WTC11 (cell line): ENCODE data around the gene TGIF1. TPM values are rescaled to one million over a fixed set of nuclear protein-coding genes. Genes with fewer than 3 reads are reported as not detected.
A peak's percentile ranks its signal among the peaks of the same experiment; 100 is the strongest.

ENCODE experiments used
- ATAC-seq: fragments of 200-7000 bp; cut with Tn5 transposase; 2 replicates; pipeline ENCODE4 v1.10.0; 2021; ENCODE audit warnings: mild to moderate bottlenecking, moderate library complexity
- CTCF ChIA-PET: fragments of 300-600 bp; sonication (Branson Sonifier 250); formaldehyde crosslinking; loops from one replicate; lab custom pipeline; 2021; ENCODE audit warnings: antibody characterized with exemption; lab: Charles Lee
- POLR2A ChIA-PET: fragments of 350-600 bp; sonication (Branson Sonifier 250); formaldehyde crosslinking; loops from one replicate; lab custom pipeline; 2021; ENCODE audit warnings: antibody characterized with exemption; lab: Charles Lee
- DNase-seq: peaks from one replicate; pipeline ENCODE4 v3.0.0; 2021; ENCODE audit warnings: low spot score
- H3K27ac Mint-ChIP-seq: 2 replicates; pipeline ENCODE4 v1.8.0; 2021; ENCODE audit warnings: mixed read lengths
- H3K27me3 Mint-ChIP-seq: 2 replicates; pipeline ENCODE4 v1.8.0; 2021; ENCODE audit warnings: low read depth, mild to moderate bottlenecking, moderate library complexity, mixed read lengths
- H3K36me3 Mint-ChIP-seq: 2 replicates; pipeline ENCODE4 v1.8.0; 2021; ENCODE audit warnings: mixed read lengths
- H3K4me1 Mint-ChIP-seq: 2 replicates; pipeline ENCODE4 v1.8.0; 2022; ENCODE audit warnings: mixed read lengths
- H3K4me3 Mint-ChIP-seq: 2 replicates; pipeline ENCODE4 v1.8.0; 2021; ENCODE audit warnings: mild to moderate bottlenecking, moderate library complexity, mixed read lengths
- H3K9me3 Mint-ChIP-seq: 2 replicates; pipeline ENCODE4 v1.8.0; 2021; ENCODE audit warnings: mixed read lengths
- ATF3 ChIP-seq: sonication (generic); formaldehyde crosslinking; conservative IDR thresholded peaks from 2 replicates; pipeline ENCODE4 v1.8.1; 2022; ENCODE audit warnings: mild to moderate bottlenecking, missing genetic modification reagents
- ATF6 ChIP-seq: sonication (generic); formaldehyde crosslinking; IDR thresholded peaks from 2 replicates; pipeline ENCODE4 v1.8.1; 2023; ENCODE audit warnings: mild to moderate bottlenecking, missing genetic modification reagents
- E2F4 ChIP-seq: sonication (generic); formaldehyde crosslinking; IDR thresholded peaks from 2 replicates; pipeline ENCODE4 v1.8.1; 2022; ENCODE audit warnings: low read depth, mild to moderate bottlenecking, moderate library complexity, missing genetic modification reagents, borderline replicate concordance
- ELF4 ChIP-seq: sonication (generic); formaldehyde crosslinking; IDR thresholded peaks from 2 replicates; pipeline ENCODE4 v1.8.1; 2022; ENCODE audit warnings: low read depth, mild to moderate bottlenecking, moderate library complexity, missing genetic modification reagents
- EMX1 ChIP-seq: fragments of 250-450 bp; sonication (Bioruptor Pico); IDR thresholded peaks from 2 replicates; pipeline ENCODE4 v1.8.0; 2021; ENCODE audit warnings: mild to moderate bottlenecking
- ESRRA ChIP-seq: sonication (generic); formaldehyde crosslinking; IDR thresholded peaks from 2 replicates; pipeline ENCODE4 v1.8.1; 2022; ENCODE audit warnings: mild to moderate bottlenecking, missing genetic modification reagents, borderline replicate concordance
- ETV6 ChIP-seq: sonication (generic); formaldehyde crosslinking; IDR thresholded peaks from 2 replicates; pipeline ENCODE4 v1.8.1; 2022; ENCODE audit warnings: mild to moderate bottlenecking, missing genetic modification reagents
- JUN ChIP-seq: sonication (generic); formaldehyde crosslinking; IDR thresholded peaks from 2 replicates; pipeline ENCODE4 v1.8.0; 2023; ENCODE audit warnings: mild to moderate bottlenecking, missing genetic modification reagents
- NFATC4 ChIP-seq: fragments of 250-450 bp; sonication (Bioruptor Pico); IDR thresholded peaks from 2 replicates; pipeline ENCODE4 v1.9.0; 2021; ENCODE audit warnings: mild to moderate bottlenecking
- NFE2L1 ChIP-seq: sonication (generic); formaldehyde crosslinking; IDR thresholded peaks from 2 replicates; pipeline ENCODE4 v1.8.1; 2023; ENCODE audit warnings: missing genetic modification reagents
- NR2C2 ChIP-seq: sonication (generic); formaldehyde crosslinking; IDR thresholded peaks from 2 replicates; pipeline ENCODE4 v1.8.0; 2022; ENCODE audit warnings: mild to moderate bottlenecking, missing genetic modification reagents
- OVOL2 ChIP-seq: fragments of 250-450 bp; sonication (Bioruptor Pico); IDR thresholded peaks from 2 replicates; pipeline ENCODE4 v1.9.0; 2021; ENCODE audit warnings: mild to moderate bottlenecking, borderline replicate concordance
- SMAD4 ChIP-seq: sonication (generic); formaldehyde crosslinking; IDR thresholded peaks from 2 replicates; pipeline ENCODE4 v1.8.0; 2022; ENCODE audit warnings: mild to moderate bottlenecking, missing genetic modification reagents
- STAT6 ChIP-seq: sonication (generic); formaldehyde crosslinking; conservative IDR thresholded peaks from 2 replicates; pipeline ENCODE4 v1.8.1; 2023; ENCODE audit warnings: mild to moderate bottlenecking, low read depth, missing genetic modification reagents, moderate library complexity
- TCF7 ChIP-seq: sonication (generic); formaldehyde crosslinking; IDR thresholded peaks from 2 replicates; pipeline ENCODE4 v1.8.0; 2022; ENCODE audit warnings: mild to moderate bottlenecking, low read depth, missing genetic modification reagents, moderate library complexity
- TEAD1 ChIP-seq: sonication (generic); formaldehyde crosslinking; IDR thresholded peaks from 2 replicates; pipeline ENCODE4 v1.8.0; 2022; ENCODE audit warnings: mild to moderate bottlenecking, missing genetic modification reagents
- ZNF317 ChIP-seq: sonication (generic); formaldehyde crosslinking; IDR thresholded peaks from 2 replicates; pipeline ENCODE4 v1.8.1; 2023; ENCODE audit warnings: low read depth, mild to moderate bottlenecking, moderate library complexity, missing genetic modification reagents, borderline replicate concordance
- ZNF425 ChIP-seq: fragments of 250-450 bp; sonication (Bioruptor Pico); conservative IDR thresholded peaks from 2 replicates; pipeline ENCODE4 v1.9.0; 2021; ENCODE audit warnings: mild to moderate bottlenecking
- total RNA-seq: library from RNA; stranded (reverse); gene quantifications from 3 replicates; pipeline ENCODE4 v1.2.3, GENCODE V29; 2021
- TF ChIP-seq, protein P1 (sequence below): sonication (generic); formaldehyde crosslinking; IDR thresholded peaks from 2 replicates; pipeline ENCODE4 v1.8.0; 2022; ENCODE audit warnings: mild to moderate bottlenecking, missing genetic modification reagents
- TF ChIP-seq, protein P2 (sequence below): sonication (generic); formaldehyde crosslinking; IDR thresholded peaks from 2 replicates; pipeline ENCODE4 v1.8.1; 2023; ENCODE audit warnings: mild to moderate bottlenecking, missing genetic modification reagents
- TF ChIP-seq, protein P3 (sequence below): sonication (generic); formaldehyde crosslinking; IDR thresholded peaks from 2 replicates; pipeline ENCODE4 v1.8.0; 2022; ENCODE audit warnings: mild to moderate bottlenecking, missing genetic modification reagents

TGIF1 gene
- total RNA-seq, 1 experiment from 2014 or later, result 206 TPM

GRCh38 chr18:3495691-3496430 lies 45.9 kb downstream of the TGIF1 start:
- H3K4me3 Mint-ChIP-seq, result no peak overlapping the region
- POLR2A ChIA-PET, result no interaction called here
- no peaks in the 10 kb centered on the region for H3K36me3 Mint-ChIP-seq
- no peak for TF ChIP-seq STAT6 (CRISPR knock-in tag)
- TF ChIP-seq ZNF425 (CRISPR knock-in tag), result no peak
- TF ChIP-seq ELF4 (CRISPR knock-in tag), result no peak
- TF ChIP-seq EMX1, result no peak
- no peak for TF ChIP-seq NFE2L1 (CRISPR knock-in tag)
- TF ChIP-seq ATF6, result no peak
- no peak for TF ChIP-seq ETV6 (CRISPR knock-in tag)
- TF ChIP-seq, protein P1, sequence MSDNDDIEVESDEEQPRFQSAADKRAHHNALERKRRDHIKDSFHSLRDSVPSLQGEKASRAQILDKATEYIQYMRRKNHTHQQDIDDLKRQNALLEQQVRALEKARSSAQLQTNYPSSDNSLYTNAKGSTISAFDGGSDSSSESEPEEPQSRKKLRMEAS (CRISPR knock-in tag), result no peak
- TF ChIP-seq SMAD4, result no peak
- H3K27ac Mint-ChIP-seq, result no peak overlapping the region
- H3K4me1 Mint-ChIP-seq, result peaks cover 55% of the 10 kb centered on the region
- H3K9me3 Mint-ChIP-seq, result no peaks in the 10 kb centered on the region
- ATAC-seq (no peak), DNase-seq (no peak)
- CTCF ChIA-PET, result interaction anchor here (0.9 to 3.6 kb wide), 2 partner anchors 41 to 98 kb away, joined by 3 to 16 read pairs; no protein-coding TSS in a partner anchor
- peaks cover 10% of the 10 kb centered on the region for H3K27me3 Mint-ChIP-seq

GRCh38 chr18:3498698-3499471 lies 48.9 kb downstream of the TGIF1 start:
- H3K9me3 Mint-ChIP-seq, result no peaks in the 10 kb centered on the region
- TF ChIP-seq TCF7 (CRISPR knock-in tag) (no peak), NFATC4 (CRISPR knock-in tag) (no peak), ATF3 (CRISPR knock-in tag) (no peak), E2F4 (no peak), NR2C2 (CRISPR knock-in tag) (no peak), TEAD1 (CRISPR knock-in tag) (no peak), ESRRA (CRISPR knock-in tag) (no peak), ZNF317 (CRISPR knock-in tag) (no peak), OVOL2 (CRISPR knock-in tag) (no peak), JUN (CRISPR knock-in tag) (no peak)
- TF ChIP-seq, protein P2, sequence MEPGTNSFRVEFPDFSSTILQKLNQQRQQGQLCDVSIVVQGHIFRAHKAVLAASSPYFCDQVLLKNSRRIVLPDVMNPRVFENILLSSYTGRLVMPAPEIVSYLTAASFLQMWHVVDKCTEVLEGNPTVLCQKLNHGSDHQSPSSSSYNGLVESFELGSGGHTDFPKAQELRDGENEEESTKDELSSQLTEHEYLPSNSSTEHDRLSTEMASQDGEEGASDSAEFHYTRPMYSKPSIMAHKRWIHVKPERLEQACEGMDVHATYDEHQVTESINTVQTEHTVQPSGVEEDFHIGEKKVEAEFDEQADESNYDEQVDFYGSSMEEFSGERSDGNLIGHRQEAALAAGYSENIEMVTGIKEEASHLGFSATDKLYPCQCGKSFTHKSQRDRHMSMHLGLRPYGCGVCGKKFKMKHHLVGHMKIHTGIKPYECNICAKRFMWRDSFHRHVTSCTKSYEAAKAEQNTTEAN (CRISPR knock-in tag), result no peak
- TF ChIP-seq, protein P3, sequence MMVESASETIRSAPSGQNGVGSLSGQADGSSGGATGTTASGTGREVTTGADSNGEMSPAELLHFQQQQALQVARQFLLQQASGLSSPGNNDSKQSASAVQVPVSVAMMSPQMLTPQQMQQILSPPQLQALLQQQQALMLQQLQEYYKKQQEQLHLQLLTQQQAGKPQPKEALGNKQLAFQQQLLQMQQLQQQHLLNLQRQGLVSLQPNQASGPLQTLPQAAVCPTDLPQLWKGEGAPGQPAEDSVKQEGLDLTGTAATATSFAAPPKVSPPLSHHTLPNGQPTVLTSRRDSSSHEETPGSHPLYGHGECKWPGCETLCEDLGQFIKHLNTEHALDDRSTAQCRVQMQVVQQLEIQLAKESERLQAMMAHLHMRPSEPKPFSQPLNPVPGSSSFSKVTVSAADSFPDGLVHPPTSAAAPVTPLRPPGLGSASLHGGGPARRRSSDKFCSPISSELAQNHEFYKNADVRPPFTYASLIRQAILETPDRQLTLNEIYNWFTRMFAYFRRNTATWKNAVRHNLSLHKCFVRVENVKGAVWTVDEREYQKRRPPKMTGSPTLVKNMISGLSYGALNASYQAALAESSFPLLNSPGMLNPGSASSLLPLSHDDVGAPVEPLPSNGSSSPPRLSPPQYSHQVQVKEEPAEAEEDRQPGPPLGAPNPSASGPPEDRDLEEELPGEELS (CRISPR knock-in tag), result no peak

More at GRCh38 chr18:3498698-3499471, 48.9 kb downstream of the TGIF1 start:
- ATAC-seq, result peak; percentile 82
- ChIA-PET POLR2A (interaction anchor here (0.6 to 1.3 kb wide), 3 partner anchors 23 to 201 kb away, joined by 3 to 5 read pairs (median 4); no protein-coding TSS in a partner anchor), CTCF (interaction anchor here (0.6 to 4.3 kb wide), 15 partner anchors 10 to 370 kb away, joined by 3 to 30 read pairs (median 5); no protein-coding TSS in a partner anchor)
- H3K4me3 Mint-ChIP-seq, result peak overlapping the region; percentile 79
- H3K4me1 Mint-ChIP-seq, result peaks cover 37% of the 10 kb centered on the region
- DNase-seq, result peak; percentile 78
- H3K36me3 Mint-ChIP-seq, result no peaks in the 10 kb centered on the region
- H3K27ac Mint-ChIP-seq, result peak overlapping the region; percentile 38; the same call in 1 of the 2 replicates
- peaks cover 10% of the 10 kb centered on the region for H3K27me3 Mint-ChIP-seq
